DND-41 (cell line): ENCODE results near the gene MYO5A.
"Not testable (repeated sequence)": the region's sequence is repeated elsewhere in the genome, so short reads cannot be mapped to it uniquely, and the experiment has no call there.

ENCODE experiments used
- ATAC-seq: fragments of 200-7000 bp; cut with Tn5 transposase; 3 replicates; pipeline ENCODE4 v1.9.1; 2021; ENCODE audit warnings: low read depth; ENCODE audit not compliant: insufficient read depth
- DNase-seq: peaks from one replicate; pipeline ENCODE4 v3.0.0-alpha.2; 2020
- H2AFZ ChIP-seq: 2 replicates; pipeline ENCODE4 v1.6.0; 2012; ENCODE audit warnings: low read depth, low read length
- H3K27ac ChIP-seq: 2 replicates; pipeline ENCODE4 v1.5.1; 2012; ENCODE audit warnings: low read length, inconsistent platforms
- H3K27me3 ChIP-seq: fragments of 200-600 bp; sonication (generic); 2 replicates; pipeline ENCODE4 v1.6.0; 2012; ENCODE audit warnings: low read length, mild to moderate bottlenecking, inconsistent platforms; ENCODE audit not compliant: insufficient read depth, poor library complexity
- H3K36me3 ChIP-seq: 2 replicates; pipeline ENCODE4 v1.5.1; 2012; ENCODE audit warnings: low read length, inconsistent platforms; ENCODE audit not compliant: insufficient read depth
- H3K4me1 ChIP-seq: 2 replicates; pipeline ENCODE4 v1.5.1; 2012; ENCODE audit warnings: mild to moderate bottlenecking, low read length; ENCODE audit not compliant: insufficient read depth
- H3K4me2 ChIP-seq: 2 replicates; pipeline ENCODE4 v1.6.0; 2012; ENCODE audit warnings: mild to moderate bottlenecking, moderate library complexity, low read length, inconsistent platforms; ENCODE audit not compliant: insufficient read depth
- H3K4me3 ChIP-seq, 2 experiments: fragments of 200-600 bp in 1 of 2; shearing (Covaris generic) in 1 of 2; 2 replicates each; pipeline ENCODE4 v1.5.1; 2012 to 2016; ENCODE audit warnings: inconsistent platforms in 2 of 2, low read length in 2 of 2, mild to moderate bottlenecking in 2 of 2, low read depth in 1 of 2, moderate library complexity in 1 of 2
- H3K79me2 ChIP-seq: 2 replicates; pipeline ENCODE4 v1.6.0; 2012; ENCODE audit warnings: low read length, inconsistent platforms; ENCODE audit not compliant: insufficient read depth
- H3K9ac ChIP-seq: 2 replicates; pipeline ENCODE4 v1.6.0; 2012; ENCODE audit warnings: low read depth, mild to moderate bottlenecking, inconsistent platforms, low read length, moderate library complexity
- H3K9me3 ChIP-seq: 2 replicates; pipeline ENCODE4 v1.5.1; 2012; ENCODE audit warnings: low read length, moderate library complexity, mild to moderate bottlenecking, inconsistent platforms; ENCODE audit not compliant: insufficient read depth, severe bottlenecking
- H4K20me1 ChIP-seq: 2 replicates; pipeline ENCODE4 v1.6.0; 2012; ENCODE audit warnings: low read length; ENCODE audit not compliant: insufficient read depth
- EZH2 ChIP-seq: IDR thresholded peaks from 3 replicates; pipeline ENCODE4 v1.6.1; 2012; ENCODE audit warnings: borderline replicate concordance, low read depth, mild to moderate bottlenecking, moderate library complexity, low read length, inconsistent platforms; ENCODE audit not compliant: severe bottlenecking
- TF ChIP-seq, protein P1 (sequence below): IDR thresholded peaks from 2 replicates; pipeline ENCODE4 v1.5.1; 2012; ENCODE audit warnings: borderline replicate concordance, low read length, moderate library complexity, mild to moderate bottlenecking; ENCODE audit not compliant: poor library complexity, severe bottlenecking; ENCODE audit errors: extremely low read depth

Gene MYO5A

DNA sequence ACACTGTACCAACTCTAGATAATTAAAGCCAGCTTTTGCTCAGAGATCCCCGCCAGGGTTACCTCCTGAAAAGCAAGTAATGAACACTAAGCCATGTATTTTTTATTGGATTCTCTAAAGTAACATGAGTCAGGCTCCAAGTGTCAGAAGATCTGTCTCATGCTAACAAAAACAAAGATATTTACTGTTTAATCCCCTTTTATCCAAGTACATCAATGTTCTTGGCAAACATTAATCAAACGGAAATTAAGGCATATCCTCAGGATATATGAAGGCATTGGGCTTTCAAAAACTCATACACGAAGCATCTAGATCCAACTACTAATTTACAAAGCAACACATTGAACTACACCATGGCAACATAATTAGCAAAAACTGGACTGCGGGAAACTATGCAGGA lies 37.2 kb downstream of the MYO5A start:
- H3K4me2 ChIP-seq: no peak overlapping the region
- DNase-seq (no peak), ATAC-seq (no peak)
- no peak overlapping the region for H3K9ac ChIP-seq
- no peaks in the 10 kb centered on the region for H3K27me3 ChIP-seq
- no peak overlapping the region for H3K27ac ChIP-seq
- peaks cover 19% of the 10 kb centered on the region for H3K79me2 ChIP-seq
- no peak overlapping the region for H2AFZ ChIP-seq
- TF ChIP-seq, protein P1, sequence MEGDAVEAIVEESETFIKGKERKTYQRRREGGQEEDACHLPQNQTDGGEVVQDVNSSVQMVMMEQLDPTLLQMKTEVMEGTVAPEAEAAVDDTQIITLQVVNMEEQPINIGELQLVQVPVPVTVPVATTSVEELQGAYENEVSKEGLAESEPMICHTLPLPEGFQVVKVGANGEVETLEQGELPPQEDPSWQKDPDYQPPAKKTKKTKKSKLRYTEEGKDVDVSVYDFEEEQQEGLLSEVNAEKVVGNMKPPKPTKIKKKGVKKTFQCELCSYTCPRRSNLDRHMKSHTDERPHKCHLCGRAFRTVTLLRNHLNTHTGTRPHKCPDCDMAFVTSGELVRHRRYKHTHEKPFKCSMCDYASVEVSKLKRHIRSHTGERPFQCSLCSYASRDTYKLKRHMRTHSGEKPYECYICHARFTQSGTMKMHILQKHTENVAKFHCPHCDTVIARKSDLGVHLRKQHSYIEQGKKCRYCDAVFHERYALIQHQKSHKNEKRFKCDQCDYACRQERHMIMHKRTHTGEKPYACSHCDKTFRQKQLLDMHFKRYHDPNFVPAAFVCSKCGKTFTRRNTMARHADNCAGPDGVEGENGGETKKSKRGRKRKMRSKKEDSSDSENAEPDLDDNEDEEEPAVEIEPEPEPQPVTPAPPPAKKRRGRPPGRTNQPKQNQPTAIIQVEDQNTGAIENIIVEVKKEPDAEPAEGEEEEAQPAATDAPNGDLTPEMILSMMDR: no peak
- no peak for TF ChIP-seq EZH2
- H3K4me1 ChIP-seq: no peaks in the 10 kb centered on the region
- no peaks in the 10 kb centered on the region for H3K36me3 ChIP-seq
- H3K9me3 ChIP-seq: no peaks in the 10 kb centered on the region
- no peak overlapping the region for H3K4me3 ChIP-seq
- H4K20me1 ChIP-seq: no peaks in the 10 kb centered on the region

DNA sequence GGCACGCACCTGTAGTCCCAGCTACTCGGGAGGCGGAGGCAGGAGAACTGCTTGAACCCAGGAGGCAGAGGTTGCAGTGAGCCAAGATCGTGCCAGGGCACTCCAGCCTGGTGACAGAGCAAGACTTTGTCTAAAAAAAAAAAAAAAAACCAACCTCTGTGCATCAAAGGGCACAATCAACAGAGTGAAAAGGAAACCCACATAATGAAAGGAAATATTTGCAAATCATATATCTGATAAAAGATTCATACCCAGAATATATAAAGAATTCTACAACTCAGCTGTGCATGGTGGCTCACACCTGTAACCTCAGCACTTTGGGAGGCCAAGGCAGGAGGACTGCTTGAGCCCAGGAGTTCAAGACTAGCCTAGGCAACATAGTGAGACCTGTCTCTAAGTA lies 39.2 kb downstream of the MYO5A start:
- not testable (repeated sequence) for H3K27ac ChIP-seq, H3K36me3 ChIP-seq, H3K27me3 ChIP-seq, H3K4me2 ChIP-seq, H3K4me3 ChIP-seq, H4K20me1 ChIP-seq, H2AFZ ChIP-seq, H3K4me1 ChIP-seq, H3K9ac ChIP-seq, ATAC-seq, H3K9me3 ChIP-seq
- peaks cover 18% of the 10 kb centered on the region; the same call in 1 of the 2 replicates for H3K79me2 ChIP-seq
- DNase-seq: peak; percentile 15

DNA sequence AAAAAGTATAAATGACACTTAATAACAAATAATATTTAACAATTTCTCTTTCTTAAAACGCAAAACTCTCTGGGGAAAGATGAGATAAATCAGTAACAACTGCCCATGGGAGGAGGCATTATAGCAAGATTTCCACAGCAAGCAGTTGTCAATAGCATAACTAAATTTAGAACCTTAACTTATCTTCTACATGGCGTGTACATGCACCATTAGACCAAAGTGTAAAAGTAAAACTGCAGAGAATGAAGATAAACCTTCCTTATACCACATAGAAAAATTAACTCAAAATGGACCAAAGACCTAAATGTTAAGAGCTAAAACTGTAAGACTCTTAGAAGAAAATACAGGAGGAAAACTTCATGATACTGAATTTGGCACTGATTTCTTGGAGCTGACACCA lies 39.9 kb downstream of the MYO5A start:
- Histone ChIP-seq H4K20me1 (no peaks in the 10 kb centered on the region), H3K4me1 (no peaks in the 10 kb centered on the region), H3K27me3 (no peaks in the 10 kb centered on the region), H3K27ac (no peak overlapping the region), H3K36me3 (no peaks in the 10 kb centered on the region), H2AFZ (no peak overlapping the region), H3K79me2 (peaks cover 22% of the 10 kb centered on the region; the same call in 1 of the 2 replicates), H3K9ac (no peak overlapping the region), H3K4me2 (no peak overlapping the region), H3K9me3 (no peaks in the 10 kb centered on the region), H3K4me3 (no peak overlapping the region)
- TF ChIP-seq EZH2: no peak
- ATAC-seq: no peak
- no peak for DNase-seq

DNA sequence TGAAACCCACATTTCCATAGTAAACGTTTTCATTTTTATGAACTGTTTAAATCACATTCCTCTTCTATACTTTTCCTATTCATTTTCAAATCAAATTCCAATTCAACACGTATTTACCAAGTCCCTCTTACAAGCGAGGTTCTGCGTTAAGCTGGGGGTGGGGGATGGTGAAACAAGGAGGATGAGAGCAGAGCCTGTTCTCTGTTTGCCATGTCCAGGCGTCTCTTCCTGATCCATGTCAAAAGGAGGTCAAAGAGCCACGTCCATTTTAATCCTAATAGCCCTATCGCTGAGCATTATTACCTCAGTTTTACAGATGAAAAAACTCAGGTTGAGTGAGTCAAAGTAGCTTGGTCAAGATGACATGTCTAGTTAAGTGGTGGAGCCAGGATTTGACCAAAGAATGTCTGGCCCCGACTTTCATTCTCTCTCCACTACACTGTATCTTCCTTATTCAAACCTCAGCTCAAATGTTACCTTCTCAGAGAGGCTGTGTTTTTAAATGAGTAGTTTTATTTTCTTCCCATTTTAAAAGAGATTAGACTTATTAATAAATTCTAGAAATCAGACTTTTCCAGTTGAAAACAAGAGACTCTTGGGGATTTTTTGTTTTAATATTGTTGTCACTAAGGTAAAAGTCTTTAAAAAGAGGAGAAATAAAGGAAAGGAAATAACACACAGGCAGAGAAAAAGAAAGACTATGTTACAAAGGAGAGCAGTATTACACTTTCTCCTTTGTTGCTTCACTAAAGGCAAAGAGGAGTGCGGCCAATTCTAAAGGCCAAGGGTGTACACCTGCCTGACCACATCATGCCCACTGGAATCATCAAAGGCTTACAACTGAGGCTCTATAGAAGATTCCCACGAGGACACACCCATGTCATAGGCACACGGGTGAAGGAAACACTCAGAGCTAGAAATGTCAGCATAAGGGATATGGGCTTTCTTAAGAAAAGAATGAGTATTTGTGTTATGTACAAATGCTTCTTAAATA lies 42.4 kb downstream of the MYO5A start:
- Histone ChIP-seq H3K4me2 (no peak overlapping the region), H3K27me3 (no peaks in the 10 kb centered on the region), H3K79me2 (peaks cover 32% of the 10 kb centered on the region), H3K36me3 (no peaks in the 10 kb centered on the region), H3K9ac (no peak overlapping the region), H4K20me1 (no peaks in the 10 kb centered on the region), H3K4me1 (peaks cover 22% of the 10 kb centered on the region), H3K9me3 (no peaks in the 10 kb centered on the region), H3K27ac (no peak overlapping the region), H3K4me3 (no peak overlapping the region), H2AFZ (no peak overlapping the region)
- DNase-seq (no peak), ATAC-seq (no peak)
- TF ChIP-seq, protein P1: no peak
- no peak for TF ChIP-seq EZH2
